Measurements from ENCODE around the gene ADAMTS6.

ADAMTS6 gene

GRCh38 chr5:65481171-65481581 is 544 bp downstream of the ADAMTS6 start:
- DNase-seq (ENCODE audit: low read depth) = peak; percentile 37
- no peak for TF ChIP-seq CTCF (IDR thresholded peaks at IDR 0.05; ENCODE audit: low read length, missing control alignments)
- H3K4me3 ChIP-seq (replicated peaks; ENCODE audit: low read depth, low read length) = peak overlapping the region; percentile 80

GRCh38 chr5:65480306-65480865 is 1.3 kb downstream of the ADAMTS6 start:
- TF ChIP-seq CTCF (IDR thresholded peaks at IDR 0.05; ENCODE audit: low read length, missing control alignments) = peak; percentile 3
- H3K4me3 ChIP-seq (replicated peaks; ENCODE audit: low read depth, low read length) = peak overlapping the region; percentile 80
- DNase-seq (ENCODE audit: low read depth) = peak; percentile 92

- DNase-seq (ENCODE audit: low read depth) = peak; percentile 14
- peak overlapping the region; percentile 80 for H3K4me3 ChIP-seq (replicated peaks; ENCODE audit: low read depth, low read length)
- TF ChIP-seq CTCF (IDR thresholded peaks at IDR 0.05; ENCODE audit: low read length, missing control alignments) = no peak
Measured at GRCh38 chr5:65479527-65479926, 2.2 kb downstream of the ADAMTS6 start.

- no peak for TF ChIP-seq CTCF (IDR thresholded peaks at IDR 0.05; ENCODE audit: low read length, missing control alignments)
- no peak overlapping the region for H3K4me3 ChIP-seq (replicated peaks; ENCODE audit: low read depth, low read length)
- DNase-seq (ENCODE audit: low read depth) = no peak
Measured at GRCh38 chr5:65478336-65478735, 3.4 kb downstream of the ADAMTS6 start.

GRCh38 chr5:65475895-65476294 is 5.8 kb downstream of the ADAMTS6 start:
- TF ChIP-seq CTCF (IDR thresholded peaks at IDR 0.05; ENCODE audit: low read length, missing control alignments) = no peak
- H3K4me3 ChIP-seq (replicated peaks; ENCODE audit: low read depth, low read length) = no peak overlapping the region
- no peak for DNase-seq (ENCODE audit: low read depth)

- peak; percentile 20 for DNase-seq (ENCODE audit: low read depth)
- H3K4me3 ChIP-seq (replicated peaks; ENCODE audit: low read depth, low read length) = no peak overlapping the region
- no peak for TF ChIP-seq CTCF (IDR thresholded peaks at IDR 0.05; ENCODE audit: low read length, missing control alignments)
Measured at GRCh38 chr5:65475336-65475735, 6.4 kb downstream of the ADAMTS6 start.

GRCh38 chr5:65474130-65474711 is 7.5 kb downstream of the ADAMTS6 start:
- H3K4me3 ChIP-seq (replicated peaks; ENCODE audit: low read depth, low read length) = peak overlapping the region; percentile 1
- no peak for TF ChIP-seq CTCF (IDR thresholded peaks at IDR 0.05; ENCODE audit: low read length, missing control alignments)
- peak; percentile 33 for DNase-seq (ENCODE audit: low read depth)

Data from fibroblast of pulmonary artery (primary cell).